ENCODE data around the gene PDLIM5.

GRCh38 chr4:94406668-94407437 is 44.9 kb upstream of the PDLIM5 start:
- TF ChIP-seq CTCF (conservative IDR thresholded peaks at IDR 0.05 in 1 of 2, IDR thresholded peaks at IDR 0.05 in 1 of 2; ENCODE audit: extremely low read depth in 1 of 2, insufficient read depth in 1 of 2, low read depth in 1 of 2, low read length in 2 of 2) (peak; percentile 85 to 91), EZH2 (IDR thresholded peaks at IDR 0.05; ENCODE audit: borderline replicate concordance, low read length) (no peak)

Data from mammary epithelial cell (primary cell).